Anterior cingulate cortex (tissue), 58 donors: Measurements from ENCODE around the gene GNG2.
"Not testable (repeated sequence)": the region's sequence is repeated elsewhere in the genome, so short reads cannot be mapped to it uniquely, and the experiment has no call there.

Experiments used
- DNase-seq, 58 donors: peaks; one replicate each; lab custom pipeline; 2025; lab: John Stamatoyannopoulos, UW

GNG2 gene

DNA sequence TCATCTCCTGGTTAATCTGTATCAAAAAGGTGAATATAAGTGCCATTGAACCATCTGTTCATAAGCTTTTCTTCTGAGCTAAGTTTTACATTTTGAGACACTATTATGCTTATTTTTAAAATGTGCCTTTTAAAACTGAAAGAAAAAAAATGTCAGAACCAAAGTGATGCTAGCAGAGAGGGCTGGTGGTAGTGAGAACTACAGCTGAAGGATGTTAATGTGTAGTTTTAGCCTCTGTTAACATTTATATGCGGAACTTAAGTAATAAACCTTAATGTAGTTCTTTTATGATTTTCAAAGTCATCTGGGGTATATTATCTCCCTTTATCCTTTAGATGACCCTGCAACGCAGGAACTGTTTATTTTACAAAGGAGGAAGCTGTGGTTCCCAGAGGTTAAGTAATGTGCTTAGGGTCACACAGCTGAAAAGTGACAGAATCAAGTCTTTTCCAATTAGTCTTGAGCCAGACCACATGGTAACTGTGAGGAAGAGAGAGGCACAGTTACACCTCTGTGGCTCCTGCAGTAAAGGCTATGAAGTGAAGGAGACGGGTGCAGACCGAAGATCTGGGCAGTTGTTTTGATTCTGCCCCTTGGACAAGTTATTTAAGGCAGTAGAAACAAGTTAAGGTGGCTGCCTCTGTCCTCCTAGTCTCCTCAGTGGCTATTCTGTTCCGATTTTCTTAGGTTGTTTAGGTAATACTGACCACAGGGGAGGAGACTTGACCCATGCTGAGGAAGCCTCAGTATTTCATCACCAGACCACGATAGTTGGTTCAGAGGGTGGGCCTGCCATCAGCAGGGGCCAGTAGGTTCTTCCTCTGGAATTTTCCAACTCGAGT lies 23.9 kb downstream of the GNG2 start:
- peak in 1 of 58 donors; percentile 37 for DNase-seq

DNA sequence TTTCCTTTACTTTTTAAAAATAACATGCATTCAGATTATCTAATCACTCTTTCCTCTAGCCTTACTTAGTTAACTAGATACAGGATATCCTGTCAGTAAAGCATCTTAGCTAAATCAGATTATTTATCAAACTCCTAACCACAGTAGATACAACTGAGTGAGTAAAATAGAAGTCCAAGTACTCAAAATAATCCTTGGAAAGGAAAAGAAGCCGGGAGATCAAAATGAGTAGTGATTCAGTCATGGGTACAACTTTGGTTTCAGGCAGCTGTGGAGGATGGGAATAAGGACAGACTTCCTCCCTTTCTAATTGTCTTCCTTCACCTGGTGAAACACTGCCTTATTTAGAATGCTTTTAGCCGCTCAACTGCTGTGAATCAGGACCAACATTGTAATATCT lies 29.4 kb downstream of the GNG2 start:
- no peak for DNase-seq

- DNase-seq = no peak
These were observed 33.8 kb downstream of the GNG2 start for GRCh38 chr14:51894250-51894649.

DNA sequence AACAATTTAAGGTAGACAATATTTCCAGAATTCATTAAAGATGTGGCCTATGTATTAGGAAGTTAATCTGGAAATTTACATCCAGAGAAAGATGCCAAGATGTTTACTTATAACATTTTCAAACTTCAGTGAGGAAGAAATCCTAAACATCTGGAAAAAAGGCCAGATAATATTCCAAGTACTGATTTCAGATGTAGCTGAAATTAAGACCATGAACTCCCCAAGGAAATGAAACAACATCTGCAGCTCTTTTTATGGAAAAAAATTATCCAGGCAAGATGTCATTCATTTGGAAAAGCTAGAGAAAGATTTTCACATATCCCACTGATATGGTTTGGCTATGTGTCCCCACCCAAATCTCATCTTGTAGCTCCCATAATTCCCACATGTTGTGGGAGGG lies 35.0 kb downstream of the GNG2 start:
- no peak for DNase-seq

DNA sequence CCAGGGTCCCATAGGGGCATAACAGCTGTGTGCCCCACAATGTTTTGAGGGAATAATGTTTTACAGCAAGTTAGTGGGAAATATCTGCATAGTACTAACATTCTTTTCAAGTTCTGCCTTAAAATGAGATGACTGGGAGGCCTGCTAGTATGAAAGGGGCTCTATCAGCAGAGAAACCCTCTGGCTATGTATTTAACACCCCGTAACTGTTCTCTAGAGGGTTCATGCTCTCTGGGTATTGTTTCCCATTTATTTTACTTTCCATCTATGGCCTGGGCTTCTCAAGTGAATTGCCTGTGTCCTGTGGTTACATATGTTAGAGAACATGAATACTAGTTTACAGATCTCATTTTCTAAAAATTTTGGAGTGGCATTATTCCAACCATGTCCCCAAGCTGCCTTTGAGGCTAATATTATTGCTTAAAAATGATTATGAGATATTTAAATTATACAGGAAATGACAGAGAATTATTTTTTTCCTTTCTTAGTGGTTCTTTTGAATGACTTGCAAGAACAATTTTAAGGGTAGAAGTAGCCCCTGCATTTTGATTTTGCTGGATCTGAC lies 37.5 kb downstream of the GNG2 start:
- no peak for DNase-seq

- no peak for DNase-seq
These were observed 41.1 kb downstream of the GNG2 start for GRCh38 chr14:51901475-51902024.

GRCh38 chr14:51905656-51906121 lies 45.3 kb downstream of the GNG2 start:
- not testable (repeated sequence) for DNase-seq

GRCh38 chr14:51908086-51908485 lies 47.7 kb downstream of the GNG2 start:
- no peak for DNase-seq

- DNase-seq = no peak
These were observed 51.8 kb downstream of the GNG2 start for GRCh38 chr14:51912112-51912786.

DNA sequence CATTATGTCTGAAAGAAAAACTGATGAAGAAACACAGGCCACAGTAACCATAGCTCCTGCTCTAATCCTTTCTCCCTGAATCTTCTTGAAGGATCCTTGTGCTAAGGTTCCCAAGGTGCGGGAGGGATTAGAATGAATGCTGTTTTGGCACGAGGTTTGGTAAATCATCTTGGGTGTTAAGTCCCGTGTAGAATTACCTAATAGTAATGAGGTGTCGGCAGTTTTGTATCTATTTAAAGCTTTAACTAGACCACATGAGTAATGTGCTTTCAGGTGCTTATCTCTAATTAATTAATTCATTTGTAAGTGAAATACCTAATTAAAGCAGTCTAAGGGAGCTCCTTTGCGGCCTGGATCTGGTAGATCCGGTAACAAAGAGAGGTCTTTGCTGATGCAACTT lies 53.9 kb downstream of the GNG2 start:
- no peak for DNase-seq

DNA sequence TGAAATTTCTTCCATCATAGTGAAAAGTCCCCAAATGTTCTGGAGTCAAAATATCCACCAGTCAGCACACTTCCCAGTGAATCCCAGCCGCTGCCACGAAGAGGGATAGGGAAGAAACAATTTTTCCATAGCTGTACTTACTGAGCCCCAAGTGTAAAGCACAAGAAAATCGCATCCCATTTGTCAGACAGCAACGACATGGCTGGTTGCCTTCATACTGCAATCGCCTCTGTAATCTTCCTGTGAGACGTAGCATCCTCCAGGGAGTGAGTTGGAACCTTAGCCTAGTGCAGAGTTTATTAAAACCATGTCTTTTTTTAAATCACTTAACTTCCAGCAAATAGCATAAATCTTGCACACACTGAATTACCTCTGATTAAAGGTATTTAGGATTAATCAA lies 56.8 kb downstream of the GNG2 start:
- no peak for DNase-seq

DNA sequence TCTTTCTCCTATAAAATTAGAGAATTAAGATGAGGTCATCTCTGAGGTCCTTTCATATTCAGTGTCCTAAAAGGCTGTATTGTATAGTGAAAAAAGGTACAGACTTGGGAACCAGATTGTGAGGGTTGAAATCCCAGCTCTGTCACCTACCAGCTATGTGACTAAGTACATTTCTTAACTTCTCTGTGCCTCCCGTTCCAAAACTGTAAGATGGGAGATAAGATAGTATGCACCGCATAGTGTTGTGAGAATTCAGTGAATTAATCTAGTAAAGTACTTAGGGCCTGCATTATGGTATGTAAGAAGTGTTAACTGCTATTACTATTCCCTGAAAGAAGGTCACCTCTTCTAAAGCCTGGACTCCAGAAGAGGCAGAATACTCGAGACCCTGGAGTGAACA lies 60.6 kb downstream of the GNG2 start:
- DNase-seq = no peak

GRCh38 chr14:51922624-51923023 lies 62.2 kb downstream of the GNG2 start:
- DNase-seq = peak in 14 of 58 donors; percentile 3 to 25 (median 6)

GRCh38 chr14:51924600-51924999 lies 64.2 kb downstream of the GNG2 start:
- DNase-seq = no peak

- DNase-seq = no peak
These were observed 65.6 kb downstream of the GNG2 start for GRCh38 chr14:51925980-51926379.

- DNase-seq = no peak
These were observed 66.0 kb downstream of the GNG2 start for GRCh38 chr14:51926449-51926848.

- DNase-seq = no peak
These were observed 68.2 kb downstream of the GNG2 start for GRCh38 chr14:51928568-51928967.

- DNase-seq = no peak
These were observed 68.8 kb downstream of the GNG2 start for GRCh38 chr14:51929166-51929565.

GRCh38 chr14:51929910-51930682 lies 69.7 kb downstream of the GNG2 start:
- no peak for DNase-seq

DNA sequence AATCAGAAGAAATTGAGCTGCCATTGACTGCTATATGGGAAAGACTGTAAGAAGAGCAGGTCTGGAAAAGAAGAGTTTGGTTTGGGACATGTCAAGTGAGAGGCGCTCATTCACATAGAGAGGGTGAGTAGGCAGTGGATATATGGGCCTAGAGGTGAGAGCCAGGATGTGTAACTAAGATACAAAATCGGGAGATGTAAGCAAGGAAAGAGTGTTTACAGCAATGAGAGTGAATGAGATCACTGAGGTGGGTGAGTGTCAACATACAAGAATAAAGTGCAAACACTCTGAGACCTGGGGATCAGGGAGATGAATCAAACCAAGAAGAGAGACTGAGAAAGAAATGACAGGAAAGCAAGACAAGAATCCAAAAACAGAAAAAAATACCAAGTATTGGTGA lies 70.9 kb downstream of the GNG2 start:
- no peak for DNase-seq
